Retinal pigment epithelial cell (primary cell): ENCODE results near the gene PLA2G6.
"Not testable (repeated sequence)": the region's sequence is repeated elsewhere in the genome, so short reads cannot be mapped to it uniquely, and the experiment has no call there.

Experiments
- DNase-seq: peaks from one replicate; pipeline ENCODE4 v3.0.0-alpha.2; 2010; ENCODE audit warnings: low read depth
- H3K4me3 ChIP-seq: 2 replicates; pipeline ENCODE4 v1.5.1; 2011; ENCODE audit warnings: mild to moderate bottlenecking, low read length, control low read depth, moderate library complexity
- CTCF ChIP-seq: conservative IDR thresholded peaks from 2 replicates; pipeline ENCODE4 v1.5.1; 2011; ENCODE audit warnings: low read depth, low read length, control low read depth, inconsistent platforms

The PLA2G6 gene

GRCh38 chr22:38120359-38121110, 61.1 kb downstream of the PLA2G6 start:
- no peak for DNase-seq
- H3K4me3 ChIP-seq, result no peak overlapping the region
- no peak for TF ChIP-seq CTCF

GRCh38 chr22:38118747-38119146, 62.9 kb downstream of the PLA2G6 start:
- not testable (repeated sequence) for H3K4me3 ChIP-seq, DNase-seq

- H3K4me3 ChIP-seq, result no peak overlapping the region
- DNase-seq, result no peak
- TF ChIP-seq CTCF, result no peak
Observed at GRCh38 chr22:38118182-38118581, 63.4 kb downstream of the PLA2G6 start.

- DNase-seq, H3K4me3 ChIP-seq: not testable (repeated sequence)
Observed at GRCh38 chr22:38117556-38117955, 64.1 kb downstream of the PLA2G6 start.

GRCh38 chr22:38115423-38116205, 66.0 kb downstream of the PLA2G6 start:
- no peak overlapping the region for H3K4me3 ChIP-seq
- DNase-seq, result no peak

GRCh38 chr22:38114484-38115398, 66.9 kb downstream of the PLA2G6 start:
- no peak overlapping the region for H3K4me3 ChIP-seq
- no peak for DNase-seq
- peak; percentile 97 for TF ChIP-seq CTCF

More at GRCh38 chr22:38115423-38116205, 66.0 kb downstream of the PLA2G6 start:
- no peak for TF ChIP-seq CTCF

GRCh38 chr22:38112381-38112780, 69.2 kb downstream of the PLA2G6 start:
- TF ChIP-seq CTCF, result no peak
- DNase-seq, result no peak
- no peak overlapping the region for H3K4me3 ChIP-seq
